Esophagus squamous epithelium (tissue), 4 donors: ENCODE data around the gene LYRM9.

ENCODE experiments used
- POLR2A ChIP-seq, 4 donors: fragments of 450-650 bp; IDR thresholded peaks; one replicate each; pipeline ENCODE4 v1.6.1; 2017; ENCODE audit warnings: antibody characterized with exemption in 4 of 4, mild to moderate bottlenecking in 4 of 4, moderate library complexity in 3 of 4
- TF ChIP-seq, protein P1 (sequence below), 6 experiments: fragments of 450-650 bp in 4 of 6; fragments of 200-600 bp in 2 of 6; sonication (generic) in 2 of 6; IDR thresholded peaks; one replicate each; pipeline ENCODE4 v1.5.1; 2016 to 2019; ENCODE audit warnings: antibody characterized with exemption in 6 of 6, mild to moderate bottlenecking in 4 of 6, moderate library complexity in 4 of 6

DNA sequence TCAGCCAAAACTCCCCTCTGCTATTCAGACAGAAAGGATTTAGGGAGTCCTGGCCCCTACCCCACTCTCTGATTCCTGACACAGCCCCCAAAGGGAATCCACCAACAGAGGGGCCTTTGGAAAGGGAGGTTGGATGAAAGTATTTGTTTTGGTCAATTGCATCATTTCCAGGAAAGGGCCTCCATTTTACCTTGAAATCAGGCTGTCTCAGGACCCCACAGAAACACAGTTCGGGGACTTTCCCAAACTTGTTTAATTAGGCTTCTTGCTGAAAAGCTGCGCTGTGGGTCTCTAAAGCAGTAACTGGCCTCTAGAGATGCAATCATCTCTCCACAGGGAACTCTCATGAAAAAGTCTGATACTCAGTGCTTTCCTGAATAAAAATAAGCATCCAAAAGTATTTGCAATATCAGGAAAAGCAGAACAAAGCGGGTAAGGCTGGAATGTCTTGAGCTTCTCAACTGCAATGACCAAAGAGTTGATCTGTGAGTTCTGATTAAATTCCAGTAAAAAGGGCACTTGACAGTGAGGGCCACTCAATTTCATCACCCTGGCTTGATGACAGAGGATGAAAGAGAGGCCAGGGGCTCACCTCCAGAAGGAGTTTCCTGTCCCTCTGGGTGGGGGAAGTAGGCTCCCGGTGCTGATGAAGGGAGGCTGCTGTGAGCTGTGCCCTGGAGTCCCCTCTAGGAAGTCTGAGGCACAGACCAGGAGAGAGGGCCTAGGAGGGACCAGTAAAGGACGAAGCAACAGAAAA is 36.3 kb downstream of the LYRM9 start:
- TF ChIP-seq, protein P1, sequence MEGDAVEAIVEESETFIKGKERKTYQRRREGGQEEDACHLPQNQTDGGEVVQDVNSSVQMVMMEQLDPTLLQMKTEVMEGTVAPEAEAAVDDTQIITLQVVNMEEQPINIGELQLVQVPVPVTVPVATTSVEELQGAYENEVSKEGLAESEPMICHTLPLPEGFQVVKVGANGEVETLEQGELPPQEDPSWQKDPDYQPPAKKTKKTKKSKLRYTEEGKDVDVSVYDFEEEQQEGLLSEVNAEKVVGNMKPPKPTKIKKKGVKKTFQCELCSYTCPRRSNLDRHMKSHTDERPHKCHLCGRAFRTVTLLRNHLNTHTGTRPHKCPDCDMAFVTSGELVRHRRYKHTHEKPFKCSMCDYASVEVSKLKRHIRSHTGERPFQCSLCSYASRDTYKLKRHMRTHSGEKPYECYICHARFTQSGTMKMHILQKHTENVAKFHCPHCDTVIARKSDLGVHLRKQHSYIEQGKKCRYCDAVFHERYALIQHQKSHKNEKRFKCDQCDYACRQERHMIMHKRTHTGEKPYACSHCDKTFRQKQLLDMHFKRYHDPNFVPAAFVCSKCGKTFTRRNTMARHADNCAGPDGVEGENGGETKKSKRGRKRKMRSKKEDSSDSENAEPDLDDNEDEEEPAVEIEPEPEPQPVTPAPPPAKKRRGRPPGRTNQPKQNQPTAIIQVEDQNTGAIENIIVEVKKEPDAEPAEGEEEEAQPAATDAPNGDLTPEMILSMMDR (IDR thresholded peaks at IDR 0.05), result no peak
- no peak for TF ChIP-seq POLR2A (IDR thresholded peaks at IDR 0.05)
